ENCODE results near the gene LRP1B.

- TF ChIP-seq, protein P1, sequence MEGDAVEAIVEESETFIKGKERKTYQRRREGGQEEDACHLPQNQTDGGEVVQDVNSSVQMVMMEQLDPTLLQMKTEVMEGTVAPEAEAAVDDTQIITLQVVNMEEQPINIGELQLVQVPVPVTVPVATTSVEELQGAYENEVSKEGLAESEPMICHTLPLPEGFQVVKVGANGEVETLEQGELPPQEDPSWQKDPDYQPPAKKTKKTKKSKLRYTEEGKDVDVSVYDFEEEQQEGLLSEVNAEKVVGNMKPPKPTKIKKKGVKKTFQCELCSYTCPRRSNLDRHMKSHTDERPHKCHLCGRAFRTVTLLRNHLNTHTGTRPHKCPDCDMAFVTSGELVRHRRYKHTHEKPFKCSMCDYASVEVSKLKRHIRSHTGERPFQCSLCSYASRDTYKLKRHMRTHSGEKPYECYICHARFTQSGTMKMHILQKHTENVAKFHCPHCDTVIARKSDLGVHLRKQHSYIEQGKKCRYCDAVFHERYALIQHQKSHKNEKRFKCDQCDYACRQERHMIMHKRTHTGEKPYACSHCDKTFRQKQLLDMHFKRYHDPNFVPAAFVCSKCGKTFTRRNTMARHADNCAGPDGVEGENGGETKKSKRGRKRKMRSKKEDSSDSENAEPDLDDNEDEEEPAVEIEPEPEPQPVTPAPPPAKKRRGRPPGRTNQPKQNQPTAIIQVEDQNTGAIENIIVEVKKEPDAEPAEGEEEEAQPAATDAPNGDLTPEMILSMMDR (IDR thresholded peaks at IDR 0.05 in 4 of 5, conservative IDR thresholded peaks at IDR 0.05 in 1 of 5): no peak
- TF ChIP-seq POLR2A (IDR thresholded peaks at IDR 0.05): no peak
Measured at GRCh38 chr2:140506606-140507005, 1624.2 kb downstream of the LRP1B start.
